H4 (cell line): Measurements from ENCODE around the gene KIN. TPM values are rescaled to one million over a fixed set of nuclear protein-coding genes. Genes with fewer than 3 reads are reported as not detected.
"Not testable (repeated sequence)": the region's sequence is repeated elsewhere in the genome, so short reads cannot be mapped to it uniquely, and the experiment has no call there.

Experiments used
- DNase-seq: peaks from one replicate; pipeline ENCODE4 v3.0.0-alpha.2; 2015; ENCODE audit warnings: low spot score
- total RNA-seq: library from RNA; depleted of rRNA; stranded (reverse); fragments of >200 nt; shearing (Covaris generic); gene quantifications from 2 replicates; pipeline ENCODE4 v1.2.3, GENCODE V29; 2014

The KIN gene
- total RNA-seq, 1 experiment from 2014 or later, result 6.1 TPM

DNA sequence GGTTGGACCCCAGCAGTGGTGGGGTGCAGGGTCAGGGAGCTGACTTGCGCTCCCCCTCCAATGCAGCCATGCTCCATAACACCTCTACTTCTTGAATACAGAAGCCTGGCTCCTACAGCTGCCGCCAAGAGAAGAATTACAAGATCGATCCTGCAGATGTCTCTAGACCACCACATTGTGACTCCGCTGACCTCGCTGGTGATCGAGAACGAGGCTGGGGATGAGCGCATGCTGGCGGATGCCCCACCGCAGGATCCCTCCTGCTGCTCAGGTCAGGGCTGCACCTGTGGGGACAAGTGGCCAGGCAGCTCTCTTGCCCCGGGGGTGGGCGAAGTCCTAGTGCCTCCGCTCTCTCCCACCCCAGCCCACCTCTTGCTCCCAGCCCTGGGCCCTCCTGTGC, 53.0 kb downstream of the KIN start:
- no peak for DNase-seq

GRCh38 chr10:7722927-7723529, 64.8 kb downstream of the KIN start:
- DNase-seq, result no peak

DNA sequence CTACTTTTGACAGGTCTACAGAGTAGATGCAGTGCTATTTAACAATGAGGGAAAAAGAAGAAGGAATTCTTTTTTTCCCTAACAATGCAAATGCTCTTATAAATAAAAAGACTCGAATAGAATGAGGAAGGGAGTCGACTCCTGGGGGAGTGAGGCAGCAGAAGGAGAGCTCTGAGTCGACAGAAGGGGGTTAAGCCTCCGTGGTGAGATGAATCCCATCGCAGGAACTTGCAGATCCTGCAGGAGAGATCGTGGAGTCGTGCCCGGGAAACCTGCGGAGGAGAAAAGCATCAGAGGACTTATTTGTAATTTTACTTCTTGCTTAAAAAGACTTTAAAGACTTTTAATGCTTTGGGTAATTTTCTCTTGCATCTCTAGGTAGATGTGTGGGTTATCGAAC, 67.3 kb downstream of the KIN start:
- DNase-seq, result no peak

GRCh38 chr10:7718685-7719084, 69.1 kb downstream of the KIN start:
- DNase-seq, result no peak

DNA sequence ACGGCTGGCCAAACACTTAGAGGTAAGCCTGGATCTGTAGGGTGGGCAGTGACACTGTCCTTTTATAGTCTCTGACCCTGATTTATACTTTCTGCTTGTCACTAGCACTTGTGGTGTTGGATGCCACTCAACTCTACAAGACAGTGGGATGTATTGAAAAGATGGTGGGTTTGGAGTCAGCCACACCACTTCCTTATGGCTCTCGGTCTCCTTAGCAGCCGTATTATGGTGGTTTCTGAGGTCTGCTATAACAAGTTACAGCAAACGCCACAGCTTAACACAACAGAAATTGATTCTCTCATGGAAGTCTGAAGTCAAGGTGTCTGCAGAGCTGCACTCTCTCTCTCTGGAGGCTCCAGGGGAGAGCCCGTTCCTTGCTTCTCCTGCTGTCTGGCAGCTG, 70.0 kb downstream of the KIN start:
- no peak for DNase-seq

GRCh38 chr10:7715515-7715914, 72.3 kb downstream of the KIN start:
- DNase-seq, result no peak

DNA sequence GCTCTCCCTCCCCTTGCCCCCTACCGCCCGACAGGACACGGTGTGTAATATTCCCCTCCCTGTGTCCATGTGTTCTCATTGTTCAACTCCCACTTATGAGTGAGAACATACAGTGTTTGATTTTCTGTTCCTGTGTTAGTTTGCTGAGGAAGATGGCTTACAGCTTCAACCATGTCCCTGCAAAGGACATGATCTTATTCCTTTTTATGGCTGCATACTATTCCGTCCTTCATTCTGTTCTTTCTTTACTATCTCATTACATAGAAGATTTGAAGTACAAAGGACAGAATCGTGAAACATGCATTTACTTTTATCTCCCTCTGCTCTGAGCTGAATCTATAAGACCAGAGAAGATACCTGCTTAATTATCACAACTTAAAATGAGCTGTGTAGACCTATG, 76.7 kb downstream of the KIN start:
- DNase-seq, result not testable (repeated sequence)

GRCh38 chr10:7710446-7710845, 77.3 kb downstream of the KIN start:
- no peak for DNase-seq

- no peak for DNase-seq
Measured at GRCh38 chr10:7708832-7709231, 79.0 kb downstream of the KIN start.

DNA sequence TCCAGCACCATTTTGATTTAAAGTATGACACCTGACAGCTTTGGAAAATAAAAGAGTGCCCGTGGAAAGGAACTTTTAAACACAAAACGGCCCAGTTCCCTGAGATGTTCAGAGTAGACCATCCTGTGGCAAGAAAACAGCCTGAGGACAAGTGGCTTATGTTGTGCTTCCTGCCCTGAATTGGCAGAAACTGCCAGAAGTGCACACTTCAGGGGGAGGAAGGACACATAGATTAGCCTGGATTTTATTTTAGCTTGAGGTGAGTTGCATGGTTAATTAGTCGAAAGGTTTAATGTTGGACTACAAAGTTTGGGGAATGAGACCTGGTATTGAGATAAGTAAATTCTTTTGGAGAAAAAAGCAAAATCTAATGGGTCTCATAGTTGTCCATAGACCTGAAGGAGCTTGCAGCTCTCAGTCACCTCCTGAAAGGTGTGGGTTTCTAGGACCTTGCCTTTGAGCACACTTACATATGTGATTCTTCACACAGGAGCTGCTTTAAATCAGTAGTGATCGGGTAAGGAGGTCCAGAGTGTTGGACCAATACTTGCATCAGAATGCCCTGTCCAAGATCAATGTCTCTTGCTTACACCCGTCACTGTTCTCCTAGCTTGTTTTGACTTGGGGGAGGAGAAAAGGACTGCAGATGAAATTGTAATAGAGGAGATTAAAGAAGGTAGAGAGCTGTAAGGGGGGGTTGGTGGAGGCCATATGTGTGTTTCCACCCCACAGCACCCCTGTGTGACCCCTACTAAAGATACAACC, 79.8 kb downstream of the KIN start:
- DNase-seq, result no peak

DNA sequence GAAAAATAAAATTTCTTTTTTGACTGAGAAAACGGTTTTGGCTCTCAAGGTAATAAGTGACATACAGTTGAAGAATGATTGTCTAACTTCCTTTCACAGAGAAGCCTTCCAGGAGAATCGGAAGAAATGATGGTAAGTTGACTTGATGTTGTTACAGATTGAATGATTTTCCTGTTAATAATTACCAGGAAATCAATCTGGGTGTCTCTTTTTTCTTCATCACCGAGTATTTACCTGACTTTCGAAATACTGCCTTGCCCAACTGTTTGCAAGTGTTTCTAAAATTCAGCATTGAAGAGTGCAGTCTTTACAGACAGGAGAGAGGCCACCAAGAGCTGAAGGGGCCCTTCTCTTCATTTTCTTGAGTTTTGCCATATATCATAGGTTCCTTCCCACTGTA, 80.7 kb downstream of the KIN start:
- no peak for DNase-seq

DNA sequence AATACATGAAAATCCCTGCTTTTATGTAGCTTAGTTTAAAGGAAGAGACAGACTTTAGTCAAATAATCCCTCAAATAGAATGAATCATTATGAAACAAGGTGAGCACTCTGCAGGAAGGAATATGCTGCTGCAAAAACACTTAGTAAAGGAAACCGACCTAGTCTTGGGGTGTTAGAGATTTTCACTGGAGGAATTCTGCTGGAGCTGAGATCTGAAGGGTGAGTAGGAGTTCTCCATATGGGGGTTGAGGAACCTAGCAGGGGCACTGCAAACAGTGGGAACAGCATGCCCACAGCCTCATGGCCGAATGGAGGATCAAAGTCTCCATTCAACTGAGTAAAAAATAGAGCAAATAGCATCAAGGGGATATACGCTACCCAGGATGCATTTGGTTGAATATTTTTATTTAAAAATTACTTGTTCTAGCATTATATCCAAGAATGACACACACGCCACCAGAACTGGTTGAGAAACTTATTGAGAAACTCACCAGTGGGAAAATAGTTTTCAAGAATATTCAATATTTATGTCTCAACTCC, 81.2 kb downstream of the KIN start:
- no peak for DNase-seq

- DNase-seq, result no peak
Measured at GRCh38 chr10:7705341-7705740, 82.5 kb downstream of the KIN start.

- no peak for DNase-seq
Measured at GRCh38 chr10:7704071-7705016, 83.4 kb downstream of the KIN start.

DNA sequence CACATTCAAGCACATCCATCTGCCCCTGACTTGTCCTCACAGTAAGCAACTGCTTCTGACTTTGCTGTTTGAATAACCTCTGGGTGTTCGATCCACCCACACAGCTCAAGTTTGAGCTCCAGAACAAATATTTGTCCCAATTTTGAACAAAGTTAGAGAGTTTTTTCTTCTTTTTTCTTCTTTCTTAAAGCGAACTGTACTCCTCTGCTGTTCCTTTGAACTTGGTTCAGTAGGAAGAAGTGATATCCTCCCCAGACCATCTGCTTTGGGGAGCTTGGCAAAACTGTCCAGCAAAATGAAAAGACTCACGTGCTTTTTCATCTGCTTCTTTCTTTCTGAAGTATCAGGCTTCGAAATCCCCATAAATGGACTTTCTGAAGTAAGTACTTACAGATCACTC, 84.7 kb downstream of the KIN start, which contains the start of gene ITIH2:
ITIH2 (plus strand) TSS at position 177 of the 400 bp plus-strand sequence; CDS start at position 296, 119 bp downstream.
- DNase-seq, result no peak

DNA sequence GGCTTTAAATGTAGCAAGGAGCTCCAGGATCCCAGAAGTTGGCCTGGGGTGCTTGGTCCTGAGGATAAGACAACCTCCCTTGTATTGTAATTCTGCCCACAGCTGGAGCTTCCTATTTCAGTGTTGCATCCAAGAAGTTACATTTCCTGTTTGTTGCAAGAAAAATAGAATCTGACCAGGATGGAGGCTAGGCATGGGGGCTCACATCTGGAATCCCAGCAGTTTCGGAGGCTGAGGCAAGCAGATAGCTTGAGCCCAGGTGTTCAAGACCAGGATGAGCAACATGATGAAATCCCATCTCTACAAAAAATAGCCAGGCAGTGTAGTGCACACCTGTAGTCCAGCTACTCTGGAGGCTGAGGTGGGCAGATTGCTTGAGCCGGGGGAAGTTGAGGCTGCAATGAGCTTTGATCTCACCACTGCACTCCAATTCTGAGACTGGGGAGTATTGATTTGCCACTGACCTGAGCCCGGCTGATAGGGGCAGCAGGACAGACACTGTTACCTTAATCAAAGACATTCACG, 85.4 kb downstream of the KIN start:
- DNase-seq, result no peak

- no peak for DNase-seq
Measured at GRCh38 chr10:7701158-7701742, 86.5 kb downstream of the KIN start.
